Right renal cortex interstitium (tissue), 3 donors: ENCODE measurements around the gene HNRNPL. TPM values are rescaled to one million over a fixed set of nuclear protein-coding genes. Genes with fewer than 3 reads are reported as not detected.
"Not testable (repeated sequence)": the region's sequence is repeated elsewhere in the genome, so short reads cannot be mapped to it uniquely, and the experiment has no call there.

Source experiments
- DNase-seq, 3 donors: peaks; one replicate each; pipeline ENCODE4 v3.0.0-alpha.2; 2013; ENCODE audit warnings: low read depth in 3 of 3, low spot score in 2 of 3
- polyA plus RNA-seq, 3 donors: library from polyadenylated mRNA; unstranded; fragments of 120-200 nt; gene quantifications; one replicate each; pipeline ENCODE4 v1.2.1, GENCODE V29; 2013; ENCODE audit not compliant: insufficient read length in 3 of 3

Gene HNRNPL
- polyA plus RNA-seq, 3 donors, result 473 to 492 (median 480) TPM

- DNase-seq, result peak in 1 of 3 donors; percentile 52
Observed at GRCh38 chr19:38831142-38831605, 18.6 kb downstream of the HNRNPL start.

- DNase-seq, result no peak
Observed at GRCh38 chr19:38830039-38830733, 19.6 kb downstream of the HNRNPL start.

- DNase-seq, result not testable (repeated sequence)
Observed at GRCh38 chr19:38829203-38829602, 20.6 kb downstream of the HNRNPL start.

- no peak for DNase-seq
Observed at GRCh38 chr19:38826856-38827551, 22.8 kb downstream of the HNRNPL start.

GRCh38 chr19:38825936-38826335 is 23.9 kb downstream of the HNRNPL start:
- not testable (repeated sequence) for DNase-seq

- DNase-seq, result not testable (repeated sequence)
Observed at GRCh38 chr19:38821230-38821825, 28.5 kb downstream of the HNRNPL start.

- no peak for DNase-seq
Observed at GRCh38 chr19:38819231-38819920, 30.4 kb downstream of the HNRNPL start.

GRCh38 chr19:38817081-38817480 is 32.7 kb downstream of the HNRNPL start:
- no peak for DNase-seq

- no peak for DNase-seq
Observed at GRCh38 chr19:38816131-38816750, 33.5 kb downstream of the HNRNPL start.

- no peak for DNase-seq
Observed at GRCh38 chr19:38815059-38816001, 34.5 kb downstream of the HNRNPL start.

GRCh38 chr19:38813932-38814331 is 35.9 kb downstream of the HNRNPL start:
- not testable (repeated sequence) for DNase-seq

- no peak for DNase-seq
Observed at GRCh38 chr19:38813323-38813722, 36.5 kb downstream of the HNRNPL start.

- DNase-seq, result no peak
Observed at GRCh38 chr19:38812841-38813320, 36.9 kb downstream of the HNRNPL start, which contains the start of gene LGALS4. LGALS4 (minus strand) TSS chr19:38812945; CDS start chr19:38812886, 59 bp downstream.

GRCh38 chr19:38812009-38812840 is 37.6 kb downstream of the HNRNPL start:
- no peak for DNase-seq

GRCh38 chr19:38809592-38810252 is 40.1 kb downstream of the HNRNPL start:
- no peak for DNase-seq

GRCh38 chr19:38808741-38809140 is 41.0 kb downstream of the HNRNPL start:
- DNase-seq, result no peak

- DNase-seq, result not testable (repeated sequence)
Observed at GRCh38 chr19:38807374-38808098, 42.2 kb downstream of the HNRNPL start.
